Gastrocnemius medialis (tissue), 4 donors: ENCODE results near the gene CRYBG1. TPM values are rescaled to one million over a fixed set of nuclear protein-coding genes. Genes with fewer than 3 reads are reported as not detected.

Experiments
- ATAC-seq, 2 donors: fragments of 150-250 bp; one replicate each; pipeline ENCODE4 v1.9.1; 2016
- DNase-seq, 2 donors: peaks; one replicate each; pipeline ENCODE4 v3.0.0-alpha.2; 2019
- H3K27ac ChIP-seq, 4 donors: fragments of 200-600 bp; sonication (generic); 1 replicate in 1 of 4; 2 replicates in 3 of 4; pipeline ENCODE4 v1.5.1; 2016 to 2018; ENCODE audit warnings: mild to moderate bottlenecking in 2 of 4, moderate library complexity in 1 of 4
- H3K27me3 ChIP-seq, 3 donors: fragments of 200-600 bp; sonication (generic) in 2 of 3; 1 replicate in 1 of 3; 2 replicates in 2 of 3; pipeline versions ENCODE4 v1.5.1 to v1.6.0; 2016 to 2019; ENCODE audit warnings: mild to moderate bottlenecking in 1 of 3, moderate library complexity in 1 of 3
- H3K36me3 ChIP-seq, 2 donors: fragments of 200-600 bp; sonication (generic) in 1 of 2; one replicate each; pipeline ENCODE4 v1.5.1; 2017 to 2018
- H3K4me1 ChIP-seq, 2 donors: fragments of 200-600 bp; sonication (generic) in 1 of 2; one replicate each; pipeline ENCODE4 v1.5.1; 2016 to 2017; ENCODE audit warnings: mild to moderate bottlenecking in 2 of 2
- H3K4me3 ChIP-seq, 4 donors: fragments of 200-600 bp; sonication (generic) in 3 of 4; 1 replicate in 1 of 4; 2 replicates in 3 of 4; pipeline ENCODE4 v1.5.1; 2016 to 2019; ENCODE audit warnings: mild to moderate bottlenecking in 2 of 4
- H3K9me3 ChIP-seq, 3 donors: fragments of 200-600 bp; sonication (generic) in 2 of 3; 1 replicate in 1 of 3; 2 replicates in 2 of 3; pipeline ENCODE4 v1.5.1; 2016 to 2019
- POLR2A ChIP-seq, 2 donors: fragments of 450-650 bp; IDR thresholded peaks; one replicate each; pipeline ENCODE4 v1.6.1; 2017; ENCODE audit warnings: antibody characterized with exemption in 2 of 2, mild to moderate bottlenecking in 2 of 2, moderate library complexity in 2 of 2
- in situ Hi-C, 4 donors: fragments of 200-750 bp; cut with MboI; loops; one replicate each; pipeline versions ENCODE4 v1.15.0 to v1.8.0; 2017; ENCODE audit warnings: low sequenced_read_pairs in 4 of 4
- intact Hi-C: fragments of 100-400 bp; cut with DNase I; formaldehyde crosslinking; loops from one replicate; pipeline ENCODE4 v1.15.1; 2023; ENCODE audit warnings: low total_unique reads
- total RNA-seq, 4 donors: library from RNA; depleted of rRNA; stranded (reverse); fragments of >200 nt; gene quantifications; one replicate each; pipeline versions ENCODE4 v1.1.0 to v1.2.3, GENCODE V29; 2016
- TF ChIP-seq, protein P1 (sequence below), 5 experiments: fragments of 450-650 bp in 3 of 5; fragments of 200-600 bp in 2 of 5; sonication (generic) in 2 of 5; IDR thresholded peaks in 4 of 5; conservative IDR thresholded peaks in 1 of 5; 1 replicate in 4 of 5; 2 replicates in 1 of 5; pipeline ENCODE4 v1.5.1; 2016 to 2019; ENCODE audit warnings: antibody characterized with exemption in 5 of 5, mild to moderate bottlenecking in 3 of 5, moderate library complexity in 3 of 5

Gene CRYBG1
- total RNA-seq, 4 donors from 2014 or later: 0.98 to 1.5 (median 1.1) TPM

DNA sequence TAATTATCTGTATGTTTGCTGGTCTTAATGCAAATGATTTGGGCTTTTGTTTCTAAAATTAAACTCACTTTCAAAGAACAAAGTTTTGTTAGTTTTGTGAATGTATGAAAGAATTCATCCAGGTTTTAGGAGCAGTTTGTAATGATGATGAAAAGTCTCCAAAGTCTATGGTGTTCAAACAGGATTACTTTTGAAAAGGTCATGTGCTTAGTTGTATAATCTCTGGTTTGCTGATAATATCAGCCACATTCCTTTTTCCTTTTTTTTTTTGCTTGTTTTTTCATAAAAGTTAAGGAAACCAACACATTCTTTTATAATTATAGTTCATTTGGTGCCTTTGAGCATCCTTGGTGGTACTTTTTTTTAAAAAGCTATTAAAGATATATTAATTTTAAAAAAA, 179.9 kb downstream of the CRYBG1 start:
- in situ Hi-C loops (no loop called here), intact Hi-C loops (no loop called here)
- TF ChIP-seq, protein P1, sequence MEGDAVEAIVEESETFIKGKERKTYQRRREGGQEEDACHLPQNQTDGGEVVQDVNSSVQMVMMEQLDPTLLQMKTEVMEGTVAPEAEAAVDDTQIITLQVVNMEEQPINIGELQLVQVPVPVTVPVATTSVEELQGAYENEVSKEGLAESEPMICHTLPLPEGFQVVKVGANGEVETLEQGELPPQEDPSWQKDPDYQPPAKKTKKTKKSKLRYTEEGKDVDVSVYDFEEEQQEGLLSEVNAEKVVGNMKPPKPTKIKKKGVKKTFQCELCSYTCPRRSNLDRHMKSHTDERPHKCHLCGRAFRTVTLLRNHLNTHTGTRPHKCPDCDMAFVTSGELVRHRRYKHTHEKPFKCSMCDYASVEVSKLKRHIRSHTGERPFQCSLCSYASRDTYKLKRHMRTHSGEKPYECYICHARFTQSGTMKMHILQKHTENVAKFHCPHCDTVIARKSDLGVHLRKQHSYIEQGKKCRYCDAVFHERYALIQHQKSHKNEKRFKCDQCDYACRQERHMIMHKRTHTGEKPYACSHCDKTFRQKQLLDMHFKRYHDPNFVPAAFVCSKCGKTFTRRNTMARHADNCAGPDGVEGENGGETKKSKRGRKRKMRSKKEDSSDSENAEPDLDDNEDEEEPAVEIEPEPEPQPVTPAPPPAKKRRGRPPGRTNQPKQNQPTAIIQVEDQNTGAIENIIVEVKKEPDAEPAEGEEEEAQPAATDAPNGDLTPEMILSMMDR (IDR thresholded peaks at IDR 0.05 in 4 of 5, conservative IDR thresholded peaks at IDR 0.05 in 1 of 5): no peak
- TF ChIP-seq POLR2A (IDR thresholded peaks at IDR 0.05): no peak
- Histone ChIP-seq H3K27ac (no peak overlapping the region), H3K9me3 (no peaks in the 10 kb centered on the region), H3K4me3 (no peak overlapping the region), H3K36me3 (no peaks in the 10 kb centered on the region), H3K4me1 (no peaks in the 10 kb centered on the region), H3K27me3 (no peaks in the 10 kb centered on the region)
- ATAC-seq: no peak
- DNase-seq: no peak

DNA sequence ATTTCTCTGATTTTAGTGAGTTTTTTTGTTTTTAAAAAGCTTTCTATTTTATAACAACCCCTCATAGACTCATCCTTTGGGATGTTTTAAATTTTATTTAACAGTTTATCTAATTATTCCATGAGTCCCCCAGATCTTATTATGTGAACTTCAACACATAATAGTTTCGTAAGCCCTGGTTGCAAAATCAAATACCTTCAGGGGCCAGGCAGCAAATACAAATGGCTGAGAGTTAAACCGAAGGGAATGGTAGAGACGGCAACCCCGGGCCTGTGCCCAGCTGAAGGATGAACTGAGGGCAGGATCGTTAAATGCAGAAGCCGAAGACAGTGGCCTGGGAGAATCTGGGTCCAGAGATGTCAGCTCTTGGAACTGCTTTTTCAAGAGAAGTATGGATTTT, 180.4 kb downstream of the CRYBG1 start:
- Histone ChIP-seq H3K27me3 (no peaks in the 10 kb centered on the region), H3K9me3 (no peaks in the 10 kb centered on the region), H3K4me1 (no peaks in the 10 kb centered on the region), H3K4me3 (no peak overlapping the region), H3K27ac (no peak overlapping the region), H3K36me3 (no peaks in the 10 kb centered on the region)
- ATAC-seq (no peak), DNase-seq (no peak)
- intact Hi-C loops: no loop called here
- TF ChIP-seq, protein P1 (IDR thresholded peaks at IDR 0.05 in 4 of 5, conservative IDR thresholded peaks at IDR 0.05 in 1 of 5): no peak
- TF ChIP-seq POLR2A (IDR thresholded peaks at IDR 0.05): no peak
- in situ Hi-C loops: no loop called here

DNA sequence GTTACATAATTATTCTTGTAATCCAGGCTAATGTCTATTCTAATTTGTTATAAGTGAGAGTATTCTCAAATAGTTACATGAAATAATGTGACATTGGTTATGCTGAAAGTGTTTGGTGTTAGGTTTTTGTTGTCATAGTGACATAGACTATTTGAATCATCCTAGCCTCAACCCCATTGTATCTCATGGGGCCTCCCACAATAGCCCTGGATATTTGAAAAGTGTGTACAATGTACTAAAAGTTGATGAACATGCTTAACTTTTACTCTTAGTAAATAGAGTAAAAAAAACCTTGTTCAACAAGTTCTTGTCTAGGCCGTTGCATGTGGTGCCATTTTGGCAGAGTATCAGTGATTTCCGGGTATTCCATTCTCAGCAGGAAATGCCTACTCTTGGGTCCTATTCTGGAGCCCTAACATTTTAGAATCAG, 185.8 kb downstream of the CRYBG1 start:
- in situ Hi-C loops (no loop called here), intact Hi-C loops (no loop called here)
- DNase-seq (no peak), ATAC-seq (no peak)
- TF ChIP-seq POLR2A (IDR thresholded peaks at IDR 0.05): no peak
- TF ChIP-seq, protein P1 (IDR thresholded peaks at IDR 0.05 in 4 of 5, conservative IDR thresholded peaks at IDR 0.05 in 1 of 5): no peak
- H3K4me3 ChIP-seq: no peak overlapping the region
- no peaks in the 10 kb centered on the region for H3K36me3 ChIP-seq
- no peaks in the 10 kb centered on the region for H3K9me3 ChIP-seq
- no peaks in the 10 kb centered on the region for H3K27me3 ChIP-seq
- H3K27ac ChIP-seq: peak overlapping the region in 3 of 4 donors; percentile 6 to 30 (median 19)
- peaks cover 0 to 6% of the 10 kb centered on the region in 2 donors for H3K4me1 ChIP-seq

DNA sequence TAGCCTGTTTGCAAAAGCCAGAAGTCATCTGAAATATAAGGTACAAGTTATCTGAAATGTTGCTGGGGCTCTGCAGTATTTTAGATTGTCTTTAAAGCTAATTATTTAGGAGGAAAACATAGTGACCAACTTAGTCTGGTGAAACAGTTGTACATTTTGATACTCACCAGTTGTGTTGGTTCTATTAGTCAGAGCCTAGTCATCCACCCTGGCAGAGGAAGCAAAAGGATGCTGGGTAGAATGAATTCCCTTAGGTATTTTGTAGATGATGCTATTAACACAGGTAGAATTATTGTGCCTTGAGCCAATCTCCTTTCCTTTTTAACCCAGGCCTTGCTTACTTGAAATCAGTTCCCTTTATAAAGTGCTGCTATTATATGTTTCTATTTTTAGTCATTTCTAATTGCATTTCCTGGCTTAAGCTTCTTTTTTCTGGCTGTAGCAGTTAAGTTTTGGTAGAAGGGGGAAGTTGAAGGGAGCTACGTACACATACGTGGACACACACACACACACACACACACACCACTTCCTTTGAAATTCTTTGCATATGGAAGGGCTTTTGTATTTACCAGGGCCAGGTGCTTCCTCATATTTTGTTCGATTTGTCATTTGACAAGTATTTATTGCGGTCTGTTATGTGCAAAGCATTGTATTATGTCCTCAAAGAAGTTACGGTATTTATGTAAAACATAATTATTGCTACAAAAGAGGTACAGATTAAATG, 186.3 kb downstream of the CRYBG1 start:
- no peak overlapping the region for H3K4me3 ChIP-seq
- no peaks in the 10 kb centered on the region for H3K9me3 ChIP-seq
- no peaks in the 10 kb centered on the region for H3K27me3 ChIP-seq
- no peaks in the 10 kb centered on the region for H3K36me3 ChIP-seq
- ATAC-seq (no peak), DNase-seq (no peak)
- in situ Hi-C loops (no loop called here), intact Hi-C loops (no loop called here)
- peak overlapping the region in 3 of 4 donors; percentile 6 to 30 (median 19) for H3K27ac ChIP-seq
- no peak for TF ChIP-seq POLR2A (IDR thresholded peaks at IDR 0.05)
- TF ChIP-seq, protein P1 (IDR thresholded peaks at IDR 0.05 in 4 of 5, conservative IDR thresholded peaks at IDR 0.05 in 1 of 5): no peak
- peaks cover 0 to 6% of the 10 kb centered on the region in 2 donors for H3K4me1 ChIP-seq
